ENCODE results near the gene PLPPR3.

The PLPPR3 gene, protein sequence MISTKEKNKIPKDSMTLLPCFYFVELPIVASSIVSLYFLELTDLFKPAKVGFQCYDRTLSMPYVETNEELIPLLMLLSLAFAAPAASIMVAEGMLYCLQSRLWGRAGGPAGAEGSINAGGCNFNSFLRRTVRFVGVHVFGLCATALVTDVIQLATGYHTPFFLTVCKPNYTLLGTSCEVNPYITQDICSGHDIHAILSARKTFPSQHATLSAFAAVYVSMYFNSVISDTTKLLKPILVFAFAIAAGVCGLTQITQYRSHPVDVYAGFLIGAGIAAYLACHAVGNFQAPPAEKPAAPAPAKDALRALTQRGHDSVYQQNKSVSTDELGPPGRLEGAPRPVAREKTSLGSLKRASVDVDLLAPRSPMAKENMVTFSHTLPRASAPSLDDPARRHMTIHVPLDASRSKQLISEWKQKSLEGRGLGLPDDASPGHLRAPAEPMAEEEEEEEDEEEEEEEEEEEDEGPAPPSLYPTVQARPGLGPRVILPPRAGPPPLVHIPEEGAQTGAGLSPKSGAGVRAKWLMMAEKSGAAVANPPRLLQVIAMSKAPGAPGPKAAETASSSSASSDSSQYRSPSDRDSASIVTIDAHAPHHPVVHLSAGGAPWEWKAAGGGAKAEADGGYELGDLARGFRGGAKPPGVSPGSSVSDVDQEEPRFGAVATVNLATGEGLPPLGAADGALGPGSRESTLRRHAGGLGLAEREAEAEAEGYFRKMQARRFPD

DNA sequence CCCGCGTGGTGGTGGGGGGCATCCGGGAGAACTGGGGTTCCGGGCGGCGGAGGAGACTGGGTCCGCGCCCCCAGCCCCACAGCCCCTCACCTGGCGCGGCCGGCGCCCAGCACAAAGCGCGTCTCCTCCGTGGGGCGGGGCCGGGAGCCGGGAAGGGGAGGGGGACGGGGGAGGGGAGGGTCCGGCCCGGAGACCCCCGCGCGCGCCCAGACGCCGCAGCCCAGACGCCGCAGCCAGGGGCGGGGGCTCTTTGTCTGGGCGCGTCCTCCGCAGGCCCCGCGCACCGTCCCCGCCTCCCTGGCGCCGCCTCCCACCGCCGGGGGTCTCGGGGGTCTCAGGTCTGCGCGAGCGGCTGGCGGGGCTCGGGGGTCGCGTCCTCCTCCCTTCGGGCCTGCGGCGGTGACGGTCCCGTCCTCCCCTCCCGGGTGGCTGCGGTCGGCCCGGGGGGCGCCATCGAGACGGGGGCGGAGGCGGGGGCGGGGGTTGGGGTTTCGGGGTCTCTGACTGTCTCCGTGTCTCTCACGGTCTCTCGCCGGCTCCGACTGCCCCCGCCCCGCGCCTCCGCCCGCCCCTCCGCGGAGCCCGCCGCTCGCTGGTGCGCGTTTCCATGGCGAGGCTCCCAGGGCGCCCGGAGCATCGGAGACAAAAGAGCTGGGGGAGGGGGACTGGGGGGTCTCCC is at the start of gene PLPPR3:
PLPPR3 (minus strand) TSS at position 131 of the 679 bp plus-strand sequence. CDS start 396 bp downstream, outside the sequence.
- H3K27me3 ChIP-seq (ENCODE audit: control insufficient read depth in 1 of 2, insufficient read depth in 2 of 2, low read length in 2 of 2), result peaks cover 6 to 7% of the 10 kb centered on the region in 2 donors
- H3K9me3 ChIP-seq (ENCODE audit: control insufficient read depth in 1 of 2, low read length in 2 of 2), result no peaks in the 10 kb centered on the region
- H3K36me3 ChIP-seq (ENCODE audit: control insufficient read depth in 1 of 2, insufficient read depth in 2 of 2, low read length in 2 of 2), result no peaks in the 10 kb centered on the region
- H3K4me1 ChIP-seq (ENCODE audit: control insufficient read depth in 1 of 2, insufficient read depth in 2 of 2, low read length in 2 of 2), result no peaks in the 10 kb centered on the region
- no peak within 1 kb of the TSS for H3K27ac ChIP-seq (ENCODE audit: low read depth, low read length)
- no peak within 1 kb of the TSS for H3K9ac ChIP-seq (ENCODE audit: low read depth in 1 of 2, low read length in 2 of 2)
- no peak within 1 kb of the TSS for H3K4me3 ChIP-seq (ENCODE audit: low read depth in 1 of 2, low read length in 2 of 2)

DNA sequence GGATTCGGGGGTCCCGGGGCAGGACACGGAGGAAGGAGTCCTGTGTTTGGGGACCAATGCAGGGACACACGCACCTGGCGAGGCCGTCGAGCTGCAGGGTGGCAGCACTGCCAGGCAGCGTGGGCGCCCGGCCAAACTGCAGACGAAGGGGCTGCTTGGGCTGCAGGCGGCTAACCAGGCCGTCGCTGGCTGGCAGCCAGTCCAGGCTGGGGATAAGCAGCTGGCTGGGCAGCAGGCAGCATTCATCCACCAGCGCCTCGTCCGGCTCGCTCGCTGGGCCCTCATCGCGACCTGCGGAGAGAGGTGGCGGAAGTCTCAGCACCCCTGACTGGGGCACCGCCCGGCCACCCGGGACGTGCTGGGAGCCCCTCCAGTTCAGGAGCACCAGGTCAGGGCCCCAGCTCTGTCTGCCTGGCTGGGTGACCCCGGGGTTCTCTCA is 49.2 kb upstream of the PLPPR3 start:
- peaks cover 0 to 4% of the 10 kb centered on the region in 2 donors for H3K4me1 ChIP-seq (ENCODE audit: control insufficient read depth in 1 of 2, insufficient read depth in 2 of 2, low read length in 2 of 2)
- H3K4me3 ChIP-seq (ENCODE audit: low read depth in 1 of 2, low read length in 2 of 2), result no peak overlapping the region
- H3K36me3 ChIP-seq (ENCODE audit: control insufficient read depth in 1 of 2, insufficient read depth in 2 of 2, low read length in 2 of 2), result peaks cover 19 to 42% of the 10 kb centered on the region in 2 donors
- H3K27me3 ChIP-seq (ENCODE audit: control insufficient read depth in 1 of 2, insufficient read depth in 2 of 2, low read length in 2 of 2), result no peaks in the 10 kb centered on the region
- no peak overlapping the region for H3K27ac ChIP-seq (ENCODE audit: low read depth, low read length)
- H3K9ac ChIP-seq (ENCODE audit: low read depth in 1 of 2, low read length in 2 of 2), result no peak overlapping the region
- no peaks in the 10 kb centered on the region for H3K9me3 ChIP-seq (ENCODE audit: control insufficient read depth in 1 of 2, low read length in 2 of 2)

DNA sequence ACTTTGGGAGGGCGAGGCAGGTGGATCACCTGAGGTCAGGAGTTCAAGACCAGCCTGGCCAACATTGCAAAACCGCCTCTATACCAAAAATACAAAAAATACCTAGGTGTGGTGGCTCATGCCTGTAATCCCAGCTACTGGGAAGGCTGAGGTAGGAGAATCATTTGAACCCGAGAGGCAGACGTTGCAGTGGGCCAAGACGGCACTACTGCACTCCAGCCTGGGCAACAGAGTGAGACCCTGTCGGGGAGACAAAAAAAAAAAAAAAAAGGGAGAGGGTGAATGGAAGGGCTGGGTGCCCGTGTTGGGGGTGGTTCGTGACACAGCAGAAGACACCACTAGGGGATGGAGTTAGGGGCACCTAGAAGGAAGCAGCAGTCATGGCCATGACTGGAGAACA is 48.6 kb upstream of the PLPPR3 start:
- H3K27me3 ChIP-seq (ENCODE audit: control insufficient read depth in 1 of 2, insufficient read depth in 2 of 2, low read length in 2 of 2), result no peaks in the 10 kb centered on the region
- H3K4me3 ChIP-seq (ENCODE audit: low read depth in 1 of 2, low read length in 2 of 2), result no peak overlapping the region
- H3K27ac ChIP-seq (ENCODE audit: low read depth, low read length), result no peak overlapping the region
- H3K9ac ChIP-seq (ENCODE audit: low read depth in 1 of 2, low read length in 2 of 2), result no peak overlapping the region
- H3K9me3 ChIP-seq (ENCODE audit: control insufficient read depth in 1 of 2, low read length in 2 of 2), result no peaks in the 10 kb centered on the region
- H3K36me3 ChIP-seq (ENCODE audit: control insufficient read depth in 1 of 2, insufficient read depth in 2 of 2, low read length in 2 of 2), result peaks cover 19 to 36% of the 10 kb centered on the region in 2 donors
- peaks cover 0 to 4% of the 10 kb centered on the region in 2 donors for H3K4me1 ChIP-seq (ENCODE audit: control insufficient read depth in 1 of 2, insufficient read depth in 2 of 2, low read length in 2 of 2)

DNA sequence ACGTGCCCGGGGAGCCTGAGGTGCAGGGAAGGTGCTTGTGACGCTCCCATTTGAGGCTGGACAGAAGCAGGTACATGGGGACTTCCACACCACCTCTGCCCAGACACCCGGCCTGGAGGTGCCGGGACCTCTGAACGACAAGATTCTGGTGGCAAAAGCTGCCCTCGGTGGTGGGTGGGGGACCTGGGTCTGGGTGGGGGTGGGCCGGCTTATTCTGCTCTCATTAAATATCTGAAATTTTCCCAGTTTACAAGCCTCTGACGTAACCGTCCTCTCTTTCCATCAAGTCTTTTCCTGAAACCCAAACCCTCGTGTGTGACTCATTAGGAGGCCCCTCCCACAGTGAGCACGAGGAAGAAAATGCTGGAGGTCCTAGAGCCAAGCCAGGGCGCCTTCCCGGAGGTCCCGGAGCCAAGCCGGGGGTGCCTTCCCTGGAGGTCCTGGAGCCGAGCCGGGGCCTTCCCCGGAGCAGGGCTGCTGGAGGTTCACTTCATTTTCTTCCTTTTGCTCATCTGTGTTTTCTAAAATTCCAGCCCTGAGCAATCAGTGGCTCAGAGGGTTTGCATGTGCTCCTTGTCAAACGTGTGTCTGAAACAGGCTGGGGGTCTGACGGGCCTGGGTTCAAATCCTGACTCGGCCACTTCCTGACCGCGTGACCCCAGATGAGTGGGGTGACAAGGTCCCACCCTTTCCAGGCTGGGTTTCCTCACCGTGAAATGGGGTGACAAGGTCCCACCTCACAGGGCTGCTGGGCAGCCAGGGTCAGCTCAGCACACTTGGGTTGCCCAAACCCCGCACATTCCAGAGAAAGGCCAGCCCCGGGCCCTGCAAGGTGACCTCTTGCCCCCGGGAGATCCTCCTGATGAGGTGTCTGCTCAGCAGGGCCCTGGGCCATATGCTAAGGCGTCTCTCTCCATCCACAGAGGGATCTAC is 47.8 kb upstream of the PLPPR3 start:
- Histone ChIP-seq H3K9ac (ENCODE audit: low read depth in 1 of 2, low read length in 2 of 2) (no peak overlapping the region), H3K27me3 (ENCODE audit: control insufficient read depth in 1 of 2, insufficient read depth in 2 of 2, low read length in 2 of 2) (no peaks in the 10 kb centered on the region), H3K27ac (ENCODE audit: low read depth, low read length) (peak overlapping the region; percentile 70), H3K4me3 (ENCODE audit: low read depth in 1 of 2, low read length in 2 of 2) (no peak overlapping the region), H3K36me3 (ENCODE audit: control insufficient read depth in 1 of 2, insufficient read depth in 2 of 2, low read length in 2 of 2) (peaks cover 19 to 33% of the 10 kb centered on the region in 2 donors), H3K4me1 (ENCODE audit: control insufficient read depth in 1 of 2, insufficient read depth in 2 of 2, low read length in 2 of 2) (peaks cover 0 to 4% of the 10 kb centered on the region in 2 donors), H3K9me3 (ENCODE audit: control insufficient read depth in 1 of 2, low read length in 2 of 2) (no peaks in the 10 kb centered on the region)

DNA sequence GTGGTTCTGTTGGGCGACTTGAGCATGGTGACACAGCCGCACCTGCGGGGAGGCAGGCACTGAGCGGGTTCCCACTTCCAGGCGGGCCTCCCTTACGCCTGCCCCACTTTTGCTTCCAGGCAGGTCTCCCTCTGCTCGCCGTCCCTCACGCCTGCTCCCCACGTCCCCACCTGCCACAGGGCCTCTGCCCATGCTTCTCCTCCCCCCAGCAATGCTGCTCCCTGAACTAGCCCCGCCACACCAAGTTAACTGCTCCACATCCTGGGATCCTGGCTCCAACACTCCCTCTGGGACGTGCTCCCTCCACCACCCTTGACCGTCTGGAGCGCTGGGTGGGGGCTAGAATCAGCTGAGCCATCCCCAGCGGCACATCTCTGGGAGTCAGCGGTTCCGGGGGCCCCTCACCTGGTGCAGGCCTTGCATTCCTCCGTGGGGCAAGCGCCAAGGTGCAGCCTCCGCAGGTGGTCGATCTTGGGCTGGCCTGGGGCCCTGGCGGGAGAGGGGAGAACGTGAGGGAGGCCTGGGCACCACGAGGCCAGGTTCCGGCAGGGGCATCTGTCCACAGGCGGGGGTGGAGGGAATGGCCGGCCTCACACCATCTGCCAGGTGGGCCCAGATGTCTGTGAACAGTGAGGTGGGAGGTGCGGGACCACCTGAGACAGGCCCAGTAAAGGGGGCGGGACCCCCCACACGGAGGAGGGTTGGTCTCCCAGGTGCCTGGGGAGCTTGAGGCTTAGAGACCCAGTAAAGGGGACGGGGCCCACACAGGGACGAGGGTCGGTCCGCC is 46.9 kb upstream of the PLPPR3 start:
- Histone ChIP-seq H3K27ac (ENCODE audit: low read depth, low read length) (peak overlapping the region; percentile 70), H3K9me3 (ENCODE audit: control insufficient read depth in 1 of 2, low read length in 2 of 2) (no peaks in the 10 kb centered on the region), H3K4me3 (ENCODE audit: low read depth in 1 of 2, low read length in 2 of 2) (no peak overlapping the region), H3K4me1 (ENCODE audit: control insufficient read depth in 1 of 2, insufficient read depth in 2 of 2, low read length in 2 of 2) (peaks cover 0 to 8% of the 10 kb centered on the region in 2 donors), H3K27me3 (ENCODE audit: control insufficient read depth in 1 of 2, insufficient read depth in 2 of 2, low read length in 2 of 2) (no peaks in the 10 kb centered on the region), H3K36me3 (ENCODE audit: control insufficient read depth in 1 of 2, insufficient read depth in 2 of 2, low read length in 2 of 2) (peaks cover 19 to 30% of the 10 kb centered on the region in 2 donors), H3K9ac (ENCODE audit: low read depth in 1 of 2, low read length in 2 of 2) (no peak overlapping the region)

DNA sequence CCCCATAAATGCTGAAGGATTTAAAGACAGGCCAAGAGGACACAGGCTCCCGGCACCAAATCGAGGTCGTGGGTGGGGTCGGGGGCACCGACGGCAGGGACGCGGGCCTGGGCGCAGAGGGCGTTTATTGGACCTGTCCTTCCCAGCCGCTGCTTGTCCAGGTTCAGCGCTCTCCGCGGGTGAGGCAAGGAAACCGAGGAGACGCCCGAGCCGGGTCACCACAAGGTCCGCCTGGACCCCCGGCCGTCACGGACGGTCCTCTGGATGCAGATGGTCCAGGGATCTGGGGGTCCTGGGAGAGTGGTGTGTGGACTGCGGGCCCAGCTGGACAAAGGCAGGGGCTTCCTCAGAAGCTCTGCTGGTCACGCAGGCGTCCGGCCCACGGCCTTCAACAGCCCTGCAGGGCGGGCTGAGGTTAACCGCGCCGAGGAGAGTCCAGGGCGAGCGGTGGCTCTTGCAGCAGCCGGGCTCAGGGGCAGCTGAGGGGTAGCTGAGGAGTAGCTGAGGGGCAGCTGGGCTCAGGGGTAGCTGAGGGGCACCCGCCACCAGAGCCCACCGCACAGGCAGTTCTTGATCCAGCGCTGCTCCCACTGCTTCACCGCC is 46.2 kb upstream of the PLPPR3 start:
- peaks cover 19 to 30% of the 10 kb centered on the region in 2 donors for H3K36me3 ChIP-seq (ENCODE audit: control insufficient read depth in 1 of 2, insufficient read depth in 2 of 2, low read length in 2 of 2)
- H3K27ac ChIP-seq (ENCODE audit: low read depth, low read length), result no peak overlapping the region
- peaks cover 0 to 10% of the 10 kb centered on the region in 2 donors for H3K4me1 ChIP-seq (ENCODE audit: control insufficient read depth in 1 of 2, insufficient read depth in 2 of 2, low read length in 2 of 2)
- no peaks in the 10 kb centered on the region for H3K27me3 ChIP-seq (ENCODE audit: control insufficient read depth in 1 of 2, insufficient read depth in 2 of 2, low read length in 2 of 2)
- no peak overlapping the region for H3K4me3 ChIP-seq (ENCODE audit: low read depth in 1 of 2, low read length in 2 of 2)
- no peak overlapping the region for H3K9ac ChIP-seq (ENCODE audit: low read depth in 1 of 2, low read length in 2 of 2)
- no peaks in the 10 kb centered on the region for H3K9me3 ChIP-seq (ENCODE audit: control insufficient read depth in 1 of 2, low read length in 2 of 2)

DNA sequence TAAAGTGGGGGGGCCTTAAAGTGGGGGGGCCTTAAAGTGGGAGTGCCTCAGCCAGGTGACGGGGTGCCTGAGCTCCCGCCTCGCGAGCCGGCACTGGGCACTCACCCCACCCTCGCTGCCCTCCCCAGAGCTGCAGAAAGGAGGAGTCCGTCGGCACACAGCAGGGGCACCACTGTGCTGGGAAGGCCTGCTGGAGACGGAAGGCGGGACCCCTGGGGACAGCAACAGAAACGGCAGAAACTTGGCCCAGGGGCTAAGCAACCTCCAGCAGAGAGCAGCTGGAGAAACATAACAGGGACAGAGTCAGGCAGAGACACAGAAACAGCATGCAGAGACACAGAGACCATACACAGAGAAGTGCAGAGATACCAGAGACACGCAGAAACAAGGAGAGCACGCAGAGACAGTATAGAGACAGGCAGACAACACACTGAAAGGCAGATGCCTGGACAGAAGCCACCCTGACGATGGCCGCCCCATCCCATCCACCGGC is 45.6 kb upstream of the PLPPR3 start:
- Histone ChIP-seq H3K9ac (ENCODE audit: low read depth in 1 of 2, low read length in 2 of 2) (no peak overlapping the region), H3K27ac (ENCODE audit: low read depth, low read length) (no peak overlapping the region), H3K4me3 (ENCODE audit: low read depth in 1 of 2, low read length in 2 of 2) (no peak overlapping the region), H3K9me3 (ENCODE audit: control insufficient read depth in 1 of 2, low read length in 2 of 2) (no peaks in the 10 kb centered on the region), H3K4me1 (ENCODE audit: control insufficient read depth in 1 of 2, insufficient read depth in 2 of 2, low read length in 2 of 2) (peaks cover 0 to 15% of the 10 kb centered on the region in 2 donors), H3K36me3 (ENCODE audit: control insufficient read depth in 1 of 2, insufficient read depth in 2 of 2, low read length in 2 of 2) (peaks cover 19 to 30% of the 10 kb centered on the region in 2 donors), H3K27me3 (ENCODE audit: control insufficient read depth in 1 of 2, insufficient read depth in 2 of 2, low read length in 2 of 2) (no peaks in the 10 kb centered on the region)

DNA sequence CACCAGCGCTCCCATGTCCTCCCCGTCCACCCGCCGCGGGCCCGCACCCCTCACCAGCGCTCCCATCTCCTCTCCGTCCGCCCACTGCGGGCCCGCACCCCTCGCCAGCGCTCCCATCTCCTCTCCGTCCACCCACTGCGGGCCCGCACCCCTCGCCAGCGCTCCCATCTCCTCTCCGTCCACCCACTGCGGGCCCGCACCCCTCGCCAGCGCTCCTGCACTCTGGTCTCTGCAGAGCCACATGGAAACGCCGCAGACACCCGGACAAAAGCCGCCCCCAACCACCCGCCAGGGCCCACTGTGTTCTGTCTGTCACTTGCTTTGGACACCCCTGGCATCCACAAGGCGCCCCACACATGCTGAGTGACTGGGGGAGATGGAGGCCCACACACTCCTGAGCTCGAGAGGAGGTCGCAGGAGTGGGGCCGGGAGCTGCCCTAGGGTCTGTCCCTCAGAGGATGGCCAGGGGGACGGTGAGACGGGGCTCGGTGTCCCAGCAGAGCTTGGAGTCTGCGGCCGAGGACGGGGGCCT is 45.1 kb upstream of the PLPPR3 start:
- H3K36me3 ChIP-seq (ENCODE audit: control insufficient read depth in 1 of 2, insufficient read depth in 2 of 2, low read length in 2 of 2), result peaks cover 19 to 30% of the 10 kb centered on the region in 2 donors

More for the DNA sequence above, 45.1 kb upstream of the PLPPR3 start:
- no peak overlapping the region for H3K27ac ChIP-seq (ENCODE audit: low read depth, low read length)
- no peak overlapping the region for H3K9ac ChIP-seq (ENCODE audit: low read depth in 1 of 2, low read length in 2 of 2)
- peaks cover 0 to 15% of the 10 kb centered on the region in 2 donors for H3K4me1 ChIP-seq (ENCODE audit: control insufficient read depth in 1 of 2, insufficient read depth in 2 of 2, low read length in 2 of 2)
- no peaks in the 10 kb centered on the region for H3K9me3 ChIP-seq (ENCODE audit: control insufficient read depth in 1 of 2, low read length in 2 of 2)
- no peaks in the 10 kb centered on the region for H3K27me3 ChIP-seq (ENCODE audit: control insufficient read depth in 1 of 2, insufficient read depth in 2 of 2, low read length in 2 of 2)
- no peak overlapping the region for H3K4me3 ChIP-seq (ENCODE audit: low read depth in 1 of 2, low read length in 2 of 2)
